ENCODE measurements around the gene ZNF689.
"Not testable (repeated sequence)": the region's sequence is repeated elsewhere in the genome, so short reads cannot be mapped to it uniquely, and the experiment has no call there.

ZNF689 gene

DNA sequence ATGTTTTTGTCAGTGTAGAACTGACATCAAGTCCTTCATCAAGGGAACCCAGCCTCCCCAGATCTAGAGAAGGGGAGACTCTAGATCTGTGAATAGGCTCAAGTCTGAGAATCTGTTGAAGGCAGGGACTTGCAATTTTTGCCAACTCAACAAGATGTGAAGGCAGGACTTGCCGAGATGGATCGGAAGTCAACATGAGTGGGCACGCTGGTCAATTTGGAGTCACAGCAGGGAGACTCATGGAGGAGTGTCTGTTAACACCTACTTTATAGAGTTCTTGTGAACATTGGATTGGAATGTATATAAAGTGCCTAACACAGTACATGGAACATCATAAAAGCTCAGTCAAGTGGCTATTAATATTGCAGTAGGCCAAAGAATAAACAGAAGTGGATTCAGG is 10.0 kb downstream of the ZNF689 start:
- no peak for DNase-seq (ENCODE audit: low spot score)

DNA sequence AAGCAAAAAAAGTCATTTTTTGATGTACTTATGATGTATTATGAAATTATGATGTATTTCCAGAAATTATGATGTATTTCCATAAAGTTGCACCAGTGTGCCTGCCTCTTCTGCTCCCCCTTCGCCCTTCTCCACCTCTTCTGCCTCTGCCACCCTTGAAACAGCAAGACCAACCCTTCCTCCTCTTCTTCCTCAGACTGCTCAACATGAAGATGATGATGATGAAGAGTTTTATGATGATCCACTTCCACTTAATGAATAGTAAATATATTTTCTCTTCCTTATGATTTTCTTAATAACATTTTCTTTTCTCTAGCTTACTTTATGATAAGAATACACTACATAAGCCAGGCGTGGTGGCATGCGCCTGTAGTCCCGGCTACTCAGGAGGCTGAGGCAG is 17.3 kb downstream of the ZNF689 start:
- no peak for DNase-seq (ENCODE audit: low spot score)

DNA sequence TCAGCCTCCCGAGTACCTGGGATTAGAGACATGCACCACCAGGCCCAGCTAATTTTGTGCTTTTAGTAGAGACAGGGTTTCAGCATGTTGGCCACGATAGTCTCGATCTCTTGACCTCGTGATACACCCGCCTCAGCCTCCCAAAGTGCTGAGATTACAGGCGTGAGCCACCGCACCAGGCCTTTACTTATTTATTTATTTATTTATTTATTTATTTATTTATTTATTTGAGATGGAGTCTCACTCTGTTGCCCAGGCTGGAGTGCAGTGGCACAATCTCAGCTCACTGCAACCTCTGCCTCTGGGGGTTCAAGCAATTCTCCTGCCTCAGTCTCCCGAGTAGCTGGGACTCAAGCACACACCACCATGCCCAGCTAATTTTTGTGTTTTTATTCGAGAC is 19.3 kb downstream of the ZNF689 start:
- not testable (repeated sequence) for DNase-seq (ENCODE audit: low spot score)

DNA sequence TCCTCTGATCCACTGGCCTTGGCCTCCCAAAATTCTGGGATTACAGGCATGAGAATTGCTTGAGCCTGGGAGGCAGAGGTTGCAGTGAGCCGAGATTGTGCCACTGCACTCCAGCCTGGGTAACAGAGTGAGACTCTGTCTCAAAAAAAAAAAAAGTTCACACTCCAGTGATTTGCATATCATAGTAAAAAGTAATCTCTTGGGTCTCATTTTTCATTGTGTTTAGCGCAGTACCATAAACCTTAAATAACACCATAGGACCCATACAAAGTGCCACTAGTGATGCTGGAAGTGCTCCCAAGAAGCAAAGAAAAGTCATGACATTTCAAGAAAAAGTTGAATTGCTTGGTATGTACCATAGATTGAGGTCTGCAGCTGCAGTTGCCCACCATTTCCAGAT is 20.6 kb downstream of the ZNF689 start:
- not testable (repeated sequence) for DNase-seq (ENCODE audit: low spot score)

DNA sequence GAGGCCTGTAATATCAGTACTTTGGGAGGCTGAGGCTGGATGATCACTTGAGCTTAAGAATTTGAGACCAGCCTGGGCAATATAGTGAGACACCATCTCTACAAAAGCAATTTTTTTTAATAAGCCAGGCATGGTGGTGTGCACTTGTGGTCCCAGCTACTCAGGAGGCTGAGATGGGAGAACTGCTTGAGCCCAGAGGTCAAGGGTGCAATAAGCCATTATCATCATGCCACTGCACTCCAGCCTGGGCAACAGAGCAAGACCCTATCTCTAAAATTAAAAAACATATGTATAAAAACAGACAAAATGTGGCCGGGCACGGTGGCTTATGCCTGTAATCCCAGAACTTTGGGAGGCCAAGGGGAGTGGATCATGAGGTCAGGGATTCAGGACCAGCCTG is 21.5 kb downstream of the ZNF689 start:
- no peak for DNase-seq (ENCODE audit: low spot score)

DNA sequence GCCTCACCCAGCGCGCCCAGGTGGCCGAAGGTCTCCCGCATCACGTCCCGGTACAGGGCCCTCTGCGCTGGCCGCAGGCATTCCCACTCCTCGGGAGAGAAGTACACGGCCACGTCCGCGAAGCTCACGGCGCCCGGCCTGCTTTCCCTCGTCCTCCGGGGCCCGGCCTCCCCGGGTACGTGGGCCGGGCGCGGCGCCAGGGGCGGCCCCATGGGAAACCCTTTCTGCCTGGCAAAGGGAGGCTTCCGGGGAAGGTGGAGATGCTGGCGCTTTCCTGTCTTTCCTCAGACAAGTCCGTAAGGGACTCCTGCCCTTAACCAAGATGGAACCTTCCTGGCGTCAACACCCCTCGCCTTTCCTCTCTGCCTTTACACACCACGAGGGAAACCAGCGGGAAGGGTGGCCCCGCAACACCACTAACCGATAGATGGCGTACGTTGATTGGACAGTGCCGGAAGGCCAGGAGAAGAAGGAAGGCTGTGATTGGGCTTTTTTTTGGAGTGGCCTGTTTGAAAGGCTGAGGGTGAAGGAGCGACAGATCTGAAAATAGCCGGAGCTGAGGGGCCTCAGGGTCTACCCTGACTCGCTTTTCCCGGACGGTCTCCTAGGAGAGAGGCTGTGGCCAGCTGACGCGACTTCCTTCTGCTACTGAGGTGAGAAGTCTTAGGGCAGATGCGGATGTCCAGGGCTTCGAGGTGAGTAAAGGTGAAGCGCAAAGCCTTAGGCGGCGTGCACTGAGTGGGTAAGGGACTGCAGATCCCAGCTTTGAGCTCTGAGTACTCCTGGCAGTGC is 24.6 kb downstream of the ZNF689 start, which contains the start of gene ZNF785:
Gene ZNF785 (minus strand): TSS at position 298 of the 792 bp plus-strand sequence. CDS start 86 bp downstream, at position 212.
- DNase-seq (ENCODE audit: low spot score) = peak; percentile 98

DNA sequence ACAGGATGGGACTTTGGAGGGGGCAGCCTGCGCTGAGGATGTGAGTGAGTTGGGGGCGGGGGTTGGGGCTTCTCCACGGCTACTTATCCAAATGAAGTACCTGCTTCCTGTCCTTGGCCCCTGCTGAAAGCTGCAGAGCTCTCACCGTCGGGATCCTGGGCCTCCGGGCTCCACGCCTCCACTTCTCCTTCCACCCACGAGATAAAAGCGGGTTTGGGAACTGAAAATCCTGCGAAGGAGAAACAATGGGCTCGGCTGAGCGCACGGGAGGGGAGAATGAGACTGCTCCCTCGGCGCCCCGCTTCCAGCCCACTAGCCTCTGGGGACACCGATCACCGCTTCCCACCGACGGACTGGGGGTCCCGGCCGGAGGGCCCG is 25.2 kb downstream of the ZNF689 start:
- no peak for DNase-seq (ENCODE audit: low spot score)

DNA sequence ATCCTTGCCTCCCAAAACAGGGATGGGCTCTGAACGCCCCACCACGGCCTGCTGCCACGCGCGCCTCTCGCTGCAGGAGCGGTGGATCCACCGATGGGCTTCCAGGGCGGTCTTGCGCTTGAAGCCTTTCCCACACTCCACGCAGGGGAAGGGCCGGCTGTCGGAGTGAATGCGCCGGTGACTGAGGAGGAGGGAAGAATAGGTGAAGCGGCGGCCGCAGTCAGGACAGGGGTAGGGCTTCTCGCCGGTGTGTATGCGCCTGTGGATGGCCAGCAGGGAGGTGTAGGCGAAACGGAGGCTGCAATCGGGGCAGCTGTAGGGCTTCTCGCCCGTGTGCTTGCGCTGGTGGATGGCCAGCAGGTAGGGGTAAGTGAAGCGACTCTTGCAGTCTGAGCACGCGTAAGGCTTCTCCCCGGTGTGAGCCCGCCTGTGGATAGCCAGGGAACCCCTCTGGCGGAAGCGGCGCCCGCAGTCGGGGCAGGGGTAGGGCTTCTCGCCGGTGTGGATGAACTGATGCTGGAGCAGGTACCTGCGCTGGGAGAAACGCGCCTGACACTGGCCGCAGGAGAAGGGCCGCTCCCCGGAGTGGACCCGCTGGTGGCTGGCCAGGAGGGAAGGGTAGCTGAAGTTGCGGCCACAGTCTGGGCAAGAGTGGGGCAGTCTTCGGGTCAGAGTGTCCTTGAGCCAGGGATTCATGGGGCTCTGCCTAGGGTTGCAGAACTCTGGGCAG is 27.4 kb downstream of the ZNF689 start:
- no peak for DNase-seq (ENCODE audit: low spot score)

DNA sequence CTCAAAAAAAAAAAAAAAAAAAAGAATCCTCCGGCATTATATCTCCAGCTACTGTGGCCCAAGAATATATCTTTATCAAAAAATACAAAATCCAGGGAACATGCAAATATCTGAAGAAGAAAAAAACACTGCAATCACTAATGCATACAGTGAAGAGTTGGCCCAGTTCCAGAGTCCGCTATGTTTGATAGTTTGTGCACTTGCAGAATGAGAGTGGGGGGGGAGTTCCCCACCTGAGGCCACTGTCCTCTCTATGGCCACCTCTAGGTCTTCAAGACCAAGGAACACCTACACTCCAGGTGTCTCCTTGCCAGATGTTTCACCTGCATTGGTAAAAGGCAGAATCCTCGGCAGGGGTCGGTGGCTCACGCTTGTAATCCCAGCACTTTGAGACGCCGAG is 28.7 kb downstream of the ZNF689 start:
- no peak for DNase-seq (ENCODE audit: low spot score)

DNA sequence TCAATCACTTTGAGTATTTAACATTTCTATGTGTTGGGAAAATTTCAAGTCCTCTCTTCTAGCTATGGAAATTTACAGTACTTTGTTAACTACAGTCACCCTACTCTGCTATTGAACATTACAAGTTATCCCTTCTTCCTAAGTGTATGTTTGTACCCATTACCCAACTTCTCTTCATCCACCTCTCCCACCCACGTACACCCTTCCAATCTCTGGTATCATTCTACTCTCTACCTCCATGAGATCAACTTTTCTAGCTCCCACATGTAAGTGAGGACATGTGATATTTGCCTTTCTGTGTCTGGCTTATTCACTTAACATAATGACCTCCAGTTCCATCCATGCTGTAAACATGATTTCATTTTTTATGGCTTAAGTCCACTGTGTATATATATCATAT is 35.5 kb downstream of the ZNF689 start:
- DNase-seq (ENCODE audit: low spot score) = no peak

DNA sequence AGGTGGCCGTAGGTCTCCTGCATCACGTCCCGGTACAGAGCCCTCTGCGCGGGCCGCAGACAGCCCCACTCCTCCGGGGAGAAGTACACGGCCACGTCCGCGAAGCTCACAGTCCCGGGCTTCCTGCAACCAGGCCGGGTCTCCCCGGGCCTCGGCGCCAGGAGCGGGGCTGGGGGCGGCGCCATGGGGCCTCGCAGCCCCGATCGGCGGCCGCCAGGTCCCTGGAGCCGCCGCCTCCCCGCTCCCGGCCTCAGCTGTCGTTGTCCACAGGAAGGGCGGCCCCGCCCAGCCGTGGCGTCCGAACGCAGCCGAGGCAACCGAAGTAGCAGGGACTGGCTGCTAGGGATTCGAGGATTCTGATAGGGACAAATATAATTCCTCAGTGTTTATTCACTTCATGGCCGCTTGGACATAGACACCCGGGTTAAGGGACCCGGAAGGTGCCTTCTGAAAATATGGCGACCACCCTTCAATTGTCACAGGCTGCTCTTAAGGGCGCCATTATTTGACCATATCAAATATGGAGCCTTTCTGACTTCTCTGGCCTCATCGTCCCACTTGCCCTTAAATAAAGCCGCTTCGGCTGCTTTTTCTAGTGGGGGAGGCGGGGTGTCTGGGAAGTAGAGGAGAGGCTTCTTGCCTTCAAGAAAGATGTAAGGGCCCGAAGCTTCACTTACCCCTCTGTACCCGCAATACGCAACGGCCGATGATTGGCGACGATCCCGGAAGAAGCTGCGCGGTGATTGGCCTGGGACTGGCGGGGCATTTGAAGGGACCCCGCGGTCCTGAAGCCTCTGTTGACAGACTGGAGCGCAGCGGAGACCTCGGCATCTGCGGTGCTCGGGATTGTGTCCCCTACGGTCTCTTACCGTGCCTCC is 38.5 kb downstream of the ZNF689 start, which contains the start of gene ZNF688:
Gene ZNF688 (minus strand): TSS at position 270 of the 878 bp plus-strand sequence. CDS start 85 bp downstream, at position 185.
- DNase-seq (ENCODE audit: low spot score) = peak; percentile 96

DNA sequence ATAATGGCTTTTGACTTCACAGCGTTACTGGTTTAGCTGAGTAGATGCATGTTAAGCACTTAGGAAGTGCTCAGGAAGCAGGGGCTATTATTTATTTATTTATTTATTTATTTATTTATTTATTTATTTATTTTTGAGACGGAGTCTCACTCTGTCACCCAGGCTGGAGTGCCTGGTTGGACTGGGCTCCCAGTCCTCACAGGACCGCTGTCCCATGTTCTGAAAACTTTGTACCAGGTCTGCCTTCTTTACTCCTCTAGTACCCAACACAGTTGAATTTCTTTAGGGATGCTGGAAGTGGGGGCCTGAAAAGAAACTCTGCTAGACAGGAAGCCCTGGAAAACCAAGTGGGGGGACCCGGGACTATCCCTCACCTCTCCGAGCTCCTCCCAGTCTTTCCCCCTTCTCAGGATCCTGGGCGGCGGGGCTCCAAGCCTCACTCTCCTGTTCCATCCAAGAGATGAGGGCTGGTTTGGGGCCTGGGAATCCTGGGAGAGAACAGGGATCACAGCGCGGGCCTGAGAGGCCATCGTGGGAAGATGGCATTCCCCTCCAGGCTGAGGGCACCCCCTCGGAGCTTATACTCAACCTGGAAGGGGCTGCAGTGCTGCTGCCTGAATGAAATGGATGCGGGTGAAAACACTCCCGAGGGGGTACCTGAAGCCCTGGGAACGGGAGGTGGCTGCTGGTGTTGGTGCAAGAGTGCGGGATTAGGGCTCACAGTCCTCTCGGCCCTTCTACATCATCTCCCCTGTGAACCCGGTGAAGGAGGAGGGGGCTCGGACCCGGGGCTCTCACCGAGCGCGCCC is 39.3 kb downstream of the ZNF689 start:
- DNase-seq (ENCODE audit: low spot score) = no peak

DNA sequence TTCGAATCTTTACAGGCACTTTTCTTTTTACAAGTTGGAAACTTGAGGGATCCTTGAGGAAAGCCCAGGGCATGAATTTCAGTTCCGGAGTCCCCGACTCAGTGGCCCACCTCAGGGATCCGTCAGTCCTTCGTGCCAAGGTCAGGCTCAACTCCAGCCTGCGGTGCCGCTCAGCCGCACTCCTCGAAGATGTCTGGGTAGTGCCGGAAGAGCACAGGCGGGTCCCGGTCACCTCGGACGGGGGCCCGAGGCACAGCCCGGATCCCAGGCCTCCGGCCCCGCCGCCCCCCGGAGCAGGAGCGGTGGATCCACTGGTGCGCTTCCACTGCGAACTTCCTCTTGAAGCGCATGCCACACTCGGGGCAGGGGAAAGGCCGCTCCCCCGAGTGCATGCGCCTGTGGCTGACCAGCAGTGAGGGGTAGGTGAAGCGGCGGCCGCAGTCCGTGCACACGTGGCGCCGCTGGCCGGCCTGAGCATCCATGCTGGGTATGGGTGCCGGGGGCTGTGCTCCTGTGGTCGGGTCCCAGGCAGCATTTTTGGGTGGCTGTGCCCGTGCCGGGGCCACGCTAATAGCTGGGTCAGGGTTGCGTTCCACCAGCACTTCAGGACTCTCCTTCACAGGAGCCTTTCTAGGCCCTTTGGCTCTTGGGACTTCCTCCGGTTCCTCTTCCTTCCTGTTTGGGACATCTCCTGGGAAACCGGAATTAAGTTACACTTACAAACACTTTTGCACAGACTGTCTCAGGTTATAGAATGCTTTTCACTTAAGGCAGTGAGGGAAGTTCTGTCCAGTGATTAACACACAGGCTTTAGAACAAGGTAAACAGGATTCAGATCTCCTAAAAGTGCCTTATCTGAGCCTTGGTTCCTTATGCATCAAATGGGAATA is 40.2 kb downstream of the ZNF689 start:
- DNase-seq (ENCODE audit: low spot score) = no peak

DNA sequence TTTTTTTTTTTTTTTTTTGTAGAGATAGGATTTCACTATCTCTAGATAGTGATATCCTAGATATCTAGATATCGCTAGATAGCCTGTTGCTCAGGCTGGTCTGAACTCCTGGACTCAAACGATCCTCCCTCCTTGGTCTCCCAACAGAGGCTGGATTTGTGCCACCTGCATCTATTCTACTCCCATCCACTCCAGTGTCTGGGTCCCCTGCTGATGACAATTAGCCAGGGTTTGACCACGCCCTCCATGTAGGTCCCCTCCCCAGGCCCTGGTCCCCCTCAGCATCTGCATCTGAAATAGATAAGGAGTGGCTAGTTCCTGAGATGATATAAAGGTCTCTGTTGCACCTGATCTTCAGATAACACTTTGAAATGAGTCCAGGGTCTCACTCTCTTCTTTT is 40.9 kb downstream of the ZNF689 start:
- DNase-seq (ENCODE audit: low spot score) = no peak

DNA sequence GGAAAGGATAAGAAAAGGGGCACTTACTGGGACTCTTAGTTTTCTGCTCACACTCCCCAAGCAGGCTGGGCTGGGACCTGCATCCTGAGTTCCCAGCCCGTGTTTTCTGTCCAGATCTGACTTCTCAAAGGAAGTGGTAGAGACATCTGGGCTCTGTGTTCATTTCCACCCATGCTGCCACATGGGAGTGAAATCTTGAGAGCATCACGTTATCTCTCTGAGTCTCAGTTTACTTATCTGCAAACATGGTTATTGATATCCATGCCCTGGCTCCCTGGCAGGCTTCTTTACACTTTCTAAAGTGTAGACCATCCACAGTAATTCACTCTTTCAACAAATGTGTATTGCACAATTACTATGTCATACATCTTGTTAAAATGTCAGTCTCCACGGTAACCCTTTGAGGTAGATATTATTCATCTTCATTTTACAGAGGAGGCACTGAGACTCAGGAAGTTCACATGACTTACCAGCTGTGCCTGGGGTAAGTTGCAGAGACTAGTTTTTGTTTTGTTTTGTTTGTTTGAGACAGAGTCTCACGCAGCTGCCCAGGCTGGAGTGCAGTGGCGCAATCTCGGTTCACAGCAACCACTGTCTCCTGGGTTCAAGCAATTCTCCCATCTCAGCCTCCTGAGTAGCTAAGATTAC is 42.1 kb downstream of the ZNF689 start:
- peak; percentile 82 for DNase-seq (ENCODE audit: low spot score)

DNA sequence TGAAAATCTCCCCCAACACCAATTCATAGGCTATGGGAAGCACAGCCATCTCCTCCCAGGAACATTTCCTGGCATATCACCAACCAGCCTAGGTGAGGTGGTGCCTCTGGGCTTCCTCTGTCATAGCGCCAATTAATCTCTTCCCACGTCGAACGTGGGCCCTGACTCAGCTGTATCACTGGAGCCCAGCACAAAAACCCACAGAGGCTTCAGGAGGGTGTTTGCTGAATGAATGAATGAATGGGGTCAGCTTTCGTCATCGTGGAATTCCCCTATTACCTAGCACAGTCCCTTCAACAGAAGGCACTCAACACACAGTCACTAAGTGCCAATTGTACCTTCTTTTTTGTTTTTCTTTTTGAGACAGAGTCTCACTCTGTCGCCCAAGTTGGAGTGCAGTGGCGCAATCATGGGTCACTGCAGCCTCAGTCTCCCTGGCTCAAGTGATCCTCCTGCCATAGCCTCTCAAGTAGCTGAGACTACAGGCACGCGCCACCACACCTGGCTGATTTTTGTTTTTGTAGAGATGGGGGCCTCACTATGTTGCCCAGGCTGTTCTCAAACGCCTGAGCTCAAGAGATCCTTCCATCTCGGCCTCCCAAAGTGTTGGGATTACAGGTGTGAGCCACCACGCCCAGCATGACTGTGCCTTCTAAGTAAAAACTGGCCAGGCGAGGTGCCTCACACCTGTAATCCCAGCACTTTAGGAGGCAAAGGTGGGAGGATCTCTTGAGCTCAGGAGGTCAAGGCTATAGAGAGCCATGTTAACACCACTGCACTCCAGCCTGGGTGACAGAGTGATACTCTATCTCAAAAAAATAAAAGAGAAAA is 42.8 kb downstream of the ZNF689 start:
- DNase-seq (ENCODE audit: low spot score) = peak; percentile 82

DNA sequence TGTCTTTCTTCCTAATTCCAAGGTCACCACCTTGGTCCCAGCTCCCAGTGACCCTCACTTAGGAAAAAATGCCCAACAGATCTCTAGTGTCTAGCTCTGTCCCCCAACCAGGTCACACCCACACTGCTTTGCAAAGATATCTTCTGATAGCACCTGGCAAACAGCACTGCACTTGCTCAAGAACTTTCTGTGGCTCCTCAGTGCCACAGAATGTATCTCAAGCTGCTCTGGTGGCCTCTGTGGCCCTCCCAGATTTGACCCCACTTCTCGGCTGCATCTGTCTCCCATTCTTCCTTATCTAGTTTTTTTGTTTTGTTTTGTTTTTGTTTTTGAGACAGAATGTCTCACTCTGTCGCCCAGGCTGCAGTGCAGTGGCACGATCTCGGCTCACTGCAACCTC is 43.7 kb downstream of the ZNF689 start:
- DNase-seq (ENCODE audit: low spot score) = no peak

DNA sequence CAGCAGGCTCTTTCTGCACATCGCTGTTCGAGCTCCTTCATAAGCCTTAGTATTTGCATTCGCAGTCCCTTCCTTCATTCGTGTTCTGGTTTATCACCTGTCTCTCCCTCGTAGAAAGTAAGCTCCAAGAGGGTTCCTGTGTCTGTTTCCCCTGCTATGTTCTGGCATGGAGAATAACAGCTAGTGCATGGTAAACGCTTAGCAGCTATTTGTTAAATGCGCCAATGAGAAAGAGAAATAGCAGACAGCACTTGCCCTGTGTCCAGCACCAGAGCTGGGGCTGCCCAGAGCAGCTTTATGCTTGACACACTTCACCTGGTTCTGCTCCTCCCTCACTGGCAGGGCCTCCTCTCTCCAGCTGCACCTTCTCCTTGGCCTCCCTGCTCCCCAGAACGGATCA is 44.2 kb downstream of the ZNF689 start:
- DNase-seq (ENCODE audit: low spot score) = no peak

DNA sequence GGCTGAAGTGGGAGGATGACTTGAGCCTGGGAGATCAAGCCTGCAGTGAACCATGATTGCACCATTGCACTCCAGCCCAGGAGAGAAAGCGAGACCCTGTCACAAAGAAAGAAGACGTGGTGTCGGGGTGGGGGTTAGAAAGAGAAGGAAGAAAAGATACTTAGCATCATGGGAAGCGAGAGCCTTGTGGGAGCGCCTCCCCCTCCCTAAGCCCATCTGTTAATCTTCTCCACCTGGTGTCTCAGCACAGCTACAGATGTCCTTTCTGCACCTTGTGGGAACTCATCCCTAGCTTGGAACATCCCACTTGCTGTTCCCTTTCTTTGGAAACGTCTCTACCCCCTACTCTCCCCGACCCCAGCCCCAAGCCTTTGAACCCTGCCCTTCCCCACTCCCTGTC is 44.7 kb downstream of the ZNF689 start:
- no peak for DNase-seq (ENCODE audit: low spot score)

Data from activated CD4-positive, alpha-beta T cell treated with anti-CD3 and anti-CD28 coated beads, Interleukin-2, Interleukin-4, amounts not matched to agents 100 ng/mL and 50 ng/mL, durations not matched to agents 16 hours and 8 hours (primary cell).